ENCODE data around the gene LETM1. TPM values are rescaled to one million over a fixed set of nuclear protein-coding genes. Genes with fewer than 3 reads are reported as not detected.
A peak's percentile ranks its signal among the peaks of the same experiment; 100 is the strongest.

Gene LETM1
- total and polyA plus RNA-seq, 2 of the 13 experiments (the other 11 are each of a cell fraction or from before 2014, with no cell fraction given) = 9.7 to 41.6 TPM

DNA sequence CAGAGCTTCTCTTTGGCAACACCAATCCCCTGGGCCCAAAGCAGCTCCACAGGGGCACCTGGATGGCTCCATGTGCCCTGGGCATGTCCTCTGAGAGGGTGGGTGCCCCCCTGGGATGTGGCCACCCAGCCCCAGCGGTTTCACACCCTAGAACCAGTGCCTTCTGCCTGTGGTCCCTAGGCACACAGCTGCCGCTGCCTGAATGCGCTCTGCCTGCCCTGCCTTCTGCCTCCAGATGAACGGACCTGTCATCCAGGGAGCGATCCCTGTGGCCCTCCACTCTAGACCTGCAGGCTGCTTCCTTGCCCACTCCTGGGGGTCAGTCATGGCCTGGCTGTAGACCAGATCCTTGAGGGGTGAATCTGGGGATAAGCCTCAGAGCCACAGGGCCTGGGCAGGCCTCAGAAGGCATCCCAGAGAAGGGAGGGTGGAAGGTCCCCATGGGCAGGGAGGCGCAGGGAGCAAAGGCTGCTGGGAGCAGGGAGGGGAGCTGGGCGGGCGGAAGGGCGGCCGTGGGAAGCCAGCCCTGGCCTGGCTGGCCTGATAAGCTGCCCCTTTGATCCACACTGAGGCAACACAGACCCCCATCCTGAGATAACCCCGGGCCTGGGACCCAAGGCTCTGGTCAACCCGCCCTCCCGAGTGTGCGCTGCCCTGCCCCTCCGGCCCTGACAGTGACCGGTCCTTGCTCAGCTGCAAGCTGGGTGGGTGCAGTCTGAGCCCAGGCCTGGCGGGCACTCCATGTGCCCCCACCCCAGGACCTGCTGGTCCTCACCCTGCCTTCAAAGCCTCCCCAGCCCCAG is 71.0 kb downstream of the LETM1 start (continued):
- TF ChIP-seq, protein P1, sequence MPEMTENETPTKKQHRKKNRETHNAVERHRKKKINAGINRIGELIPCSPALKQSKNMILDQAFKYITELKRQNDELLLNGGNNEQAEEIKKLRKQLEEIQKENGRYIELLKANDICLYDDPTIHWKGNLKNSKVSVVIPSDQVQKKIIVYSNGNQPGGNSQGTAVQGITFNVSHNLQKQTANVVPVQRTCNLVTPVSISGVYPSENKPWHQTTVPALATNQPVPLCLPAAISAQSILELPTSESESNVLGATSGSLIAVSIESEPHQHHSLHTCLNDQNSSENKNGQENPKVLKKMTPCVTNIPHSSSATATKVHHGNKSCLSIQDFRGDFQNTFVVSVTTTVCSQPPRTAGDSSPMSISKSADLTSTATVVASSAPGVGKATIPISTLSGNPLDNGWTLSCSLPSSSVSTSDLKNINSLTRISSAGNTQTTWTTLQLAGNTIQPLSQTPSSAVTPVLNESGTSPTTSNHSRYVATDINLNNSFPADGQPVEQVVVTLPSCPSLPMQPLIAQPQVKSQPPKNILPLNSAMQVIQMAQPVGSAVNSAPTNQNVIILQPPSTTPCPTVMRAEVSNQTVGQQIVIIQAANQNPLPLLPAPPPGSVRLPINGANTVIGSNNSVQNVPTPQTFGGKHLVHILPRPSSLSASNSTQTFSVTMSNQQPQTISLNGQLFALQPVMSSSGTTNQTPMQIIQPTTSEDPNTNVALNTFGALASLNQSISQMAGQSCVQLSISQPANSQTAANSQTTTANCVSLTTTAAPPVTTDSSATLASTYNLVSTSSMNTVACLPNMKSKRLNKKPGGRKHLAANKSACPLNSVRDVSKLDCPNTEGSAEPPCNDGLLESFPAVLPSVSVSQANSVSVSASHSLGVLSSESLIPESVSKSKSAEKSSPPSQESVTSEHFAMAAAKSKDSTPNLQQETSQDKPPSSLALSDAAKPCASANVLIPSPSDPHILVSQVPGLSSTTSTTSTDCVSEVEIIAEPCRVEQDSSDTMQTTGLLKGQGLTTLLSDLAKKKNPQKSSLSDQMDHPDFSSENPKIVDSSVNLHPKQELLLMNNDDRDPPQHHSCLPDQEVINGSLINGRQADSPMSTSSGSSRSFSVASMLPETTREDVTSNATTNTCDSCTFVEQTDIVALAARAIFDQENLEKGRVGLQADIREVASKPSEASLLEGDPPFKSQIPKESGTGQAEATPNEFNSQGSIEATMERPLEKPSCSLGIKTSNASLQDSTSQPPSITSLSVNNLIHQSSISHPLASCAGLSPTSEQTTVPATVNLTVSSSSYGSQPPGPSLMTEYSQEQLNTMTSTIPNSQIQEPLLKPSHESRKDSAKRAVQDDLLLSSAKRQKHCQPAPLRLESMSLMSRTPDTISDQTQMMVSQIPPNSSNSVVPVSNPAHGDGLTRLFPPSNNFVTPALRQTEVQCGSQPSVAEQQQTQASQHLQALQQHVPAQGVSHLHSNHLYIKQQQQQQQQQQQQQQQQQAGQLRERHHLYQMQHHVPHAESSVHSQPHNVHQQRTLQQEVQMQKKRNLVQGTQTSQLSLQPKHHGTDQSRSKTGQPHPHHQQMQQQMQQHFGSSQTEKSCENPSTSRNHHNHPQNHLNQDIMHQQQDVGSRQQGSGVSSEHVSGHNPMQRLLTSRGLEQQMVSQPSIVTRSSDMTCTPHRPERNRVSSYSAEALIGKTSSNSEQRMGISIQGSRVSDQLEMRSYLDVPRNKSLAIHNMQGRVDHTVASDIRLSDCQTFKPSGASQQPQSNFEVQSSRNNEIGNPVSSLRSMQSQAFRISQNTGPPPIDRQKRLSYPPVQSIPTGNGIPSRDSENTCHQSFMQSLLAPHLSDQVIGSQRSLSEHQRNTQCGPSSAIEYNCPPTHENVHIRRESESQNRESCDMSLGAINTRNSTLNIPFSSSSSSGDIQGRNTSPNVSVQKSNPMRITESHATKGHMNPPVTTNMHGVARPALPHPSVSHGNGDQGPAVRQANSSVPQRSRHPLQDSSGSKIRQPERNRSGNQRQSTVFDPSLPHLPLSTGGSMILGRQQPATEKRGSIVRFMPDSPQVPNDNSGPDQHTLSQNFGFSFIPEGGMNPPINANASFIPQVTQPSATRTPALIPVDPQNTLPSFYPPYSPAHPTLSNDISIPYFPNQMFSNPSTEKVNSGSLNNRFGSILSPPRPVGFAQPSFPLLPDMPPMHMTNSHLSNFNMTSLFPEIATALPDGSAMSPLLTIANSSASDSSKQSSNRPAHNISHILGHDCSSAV (CRISPR knock-in tag; IDR thresholded peaks at IDR 0.05; ENCODE audit: borderline replicate concordance) = no peak; the same call in 1 of the 2 replicates
- TF ChIP-seq SMARCE1 (IDR thresholded peaks at IDR 0.05; ENCODE audit: borderline replicate concordance) (no peak), PHF20 (CRISPR knock-in tag; IDR thresholded peaks at IDR 0.05) (no peak), MED13 (CRISPR knock-in tag; IDR thresholded peaks at IDR 0.05) (0 out of 2 replicates have a peak, but pooled peaks have one; percentile 66), MTA1 (CRISPR knock-in tag; IDR thresholded peaks at IDR 0.05; ENCODE audit: borderline replicate concordance) (peak; percentile 97), PAX8 (CRISPR knock-in tag; IDR thresholded peaks at IDR 0.05; ENCODE audit: borderline replicate concordance) (no peak), ZNF3 (CRISPR knock-in tag; IDR thresholded peaks at IDR 0.05) (no peak), NR2F6 (IDR thresholded peaks at IDR 0.05) (peak; percentile 81), NR2F6 (CRISPR knock-in tag; IDR thresholded peaks at IDR 0.05) (peak; percentile 85), RBFOX2 (IDR thresholded peaks at IDR 0.05; ENCODE audit: low read depth, low read length) (peak; percentile 65), ZMYM4 (CRISPR knock-in tag; IDR thresholded peaks at IDR 0.05) (peak; percentile 70; the same call in 1 of the 2 replicates), ZNF879 (CRISPR knock-in tag; IDR thresholded peaks at IDR 0.05) (no peak; the same call in 1 of the 2 replicates), MBD4 (IDR thresholded peaks at IDR 0.05; ENCODE audit: borderline replicate concordance, low read length) (no peak), CC2D1A (CRISPR knock-in tag; IDR thresholded peaks at IDR 0.05) (no peak)
- TF ChIP-seq, protein P2, sequence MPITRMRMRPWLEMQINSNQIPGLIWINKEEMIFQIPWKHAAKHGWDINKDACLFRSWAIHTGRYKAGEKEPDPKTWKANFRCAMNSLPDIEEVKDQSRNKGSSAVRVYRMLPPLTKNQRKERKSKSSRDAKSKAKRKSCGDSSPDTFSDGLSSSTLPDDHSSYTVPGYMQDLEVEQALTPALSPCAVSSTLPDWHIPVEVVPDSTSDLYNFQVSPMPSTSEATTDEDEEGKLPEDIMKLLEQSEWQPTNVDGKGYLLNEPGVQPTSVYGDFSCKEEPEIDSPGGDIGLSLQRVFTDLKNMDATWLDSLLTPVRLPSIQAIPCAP (CRISPR knock-in tag; IDR thresholded peaks at IDR 0.05; ENCODE audit: low read depth) = 0 out of 2 replicates have a peak, but pooled peaks have one; percentile 64
- TF ChIP-seq, protein P3, sequence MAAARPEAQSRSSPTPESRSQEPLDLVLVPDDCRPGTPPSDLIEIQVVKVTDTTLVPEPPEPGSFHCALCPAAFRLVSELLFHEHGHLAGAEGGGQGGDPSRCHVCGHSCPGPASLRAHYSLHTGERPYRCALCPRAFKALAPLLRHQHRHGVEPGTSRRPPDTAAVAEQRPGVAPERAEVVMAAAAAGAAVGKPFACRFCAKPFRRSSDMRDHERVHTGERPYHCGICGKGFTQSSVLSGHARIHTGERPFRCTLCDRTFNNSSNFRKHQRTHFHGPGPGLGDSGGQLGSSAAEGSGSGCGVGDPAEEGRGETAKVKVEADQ (CRISPR knock-in tag; IDR thresholded peaks at IDR 0.05; ENCODE audit: borderline replicate concordance) = no peak
- TF ChIP-seq, protein P4, sequence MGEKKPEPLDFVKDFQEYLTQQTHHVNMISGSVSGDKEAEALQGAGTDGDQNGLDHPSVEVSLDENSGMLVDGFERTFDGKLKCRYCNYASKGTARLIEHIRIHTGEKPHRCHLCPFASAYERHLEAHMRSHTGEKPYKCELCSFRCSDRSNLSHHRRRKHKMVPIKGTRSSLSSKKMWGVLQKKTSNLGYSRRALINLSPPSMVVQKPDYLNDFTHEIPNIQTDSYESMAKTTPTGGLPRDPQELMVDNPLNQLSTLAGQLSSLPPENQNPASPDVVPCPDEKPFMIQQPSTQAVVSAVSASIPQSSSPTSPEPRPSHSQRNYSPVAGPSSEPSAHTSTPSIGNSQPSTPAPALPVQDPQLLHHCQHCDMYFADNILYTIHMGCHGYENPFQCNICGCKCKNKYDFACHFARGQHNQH (CRISPR knock-in tag; IDR thresholded peaks at IDR 0.05) = peak; percentile 55; the same call in 1 of the 2 replicates
- TF ChIP-seq, protein P5, sequence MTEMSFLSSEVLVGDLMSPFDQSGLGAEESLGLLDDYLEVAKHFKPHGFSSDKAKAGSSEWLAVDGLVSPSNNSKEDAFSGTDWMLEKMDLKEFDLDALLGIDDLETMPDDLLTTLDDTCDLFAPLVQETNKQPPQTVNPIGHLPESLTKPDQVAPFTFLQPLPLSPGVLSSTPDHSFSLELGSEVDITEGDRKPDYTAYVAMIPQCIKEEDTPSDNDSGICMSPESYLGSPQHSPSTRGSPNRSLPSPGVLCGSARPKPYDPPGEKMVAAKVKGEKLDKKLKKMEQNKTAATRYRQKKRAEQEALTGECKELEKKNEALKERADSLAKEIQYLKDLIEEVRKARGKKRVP (CRISPR knock-in tag; IDR thresholded peaks at IDR 0.05) = no peak
